Activated CD8-positive, alpha-beta T cell treated with anti-CD3 and anti-CD28 coated beads for 36 hours (primary cell): ENCODE results near the gene TMPRSS13. TPM values are rescaled to one million over a fixed set of nuclear protein-coding genes. Genes with fewer than 3 reads are reported as not detected.
A peak's percentile ranks its signal among the peaks of the same experiment; 100 is the strongest.

Experiments
- ATAC-seq: fragments of 200-7000 bp; cut with Tn5 transposase; one replicate; pipeline ENCODE4 v1.10.0; 2021; ENCODE audit warnings: mild to moderate bottlenecking, moderate library complexity
- CTCF ChIA-PET: fragments of 350-600 bp; sonication (Branson Sonifier 250); formaldehyde crosslinking; loops from one replicate; lab custom pipeline; 2021; ENCODE audit warnings: antibody characterized with exemption; lab: Charles Lee
- POLR2A ChIA-PET: fragments of 350-600 bp; sonication (Branson Sonifier 250); formaldehyde crosslinking; loops from one replicate; lab custom pipeline; 2021; ENCODE audit warnings: antibody characterized with exemption; lab: Charles Lee
- DNase-seq: peaks from one replicate; pipeline ENCODE4 v3.0.0-alpha.2; 2020
- H3K27ac Mint-ChIP-seq: one replicate; pipeline ENCODE4 v1.8.0; 2021; ENCODE audit warnings: mild to moderate bottlenecking, mixed read lengths
- H3K27me3 Mint-ChIP-seq: one replicate; pipeline ENCODE4 v1.8.0; 2021; ENCODE audit warnings: mixed read lengths
- H3K36me3 Mint-ChIP-seq: one replicate; pipeline ENCODE4 v1.8.0; 2021; ENCODE audit warnings: low read depth, mixed read lengths
- H3K4me1 Mint-ChIP-seq: one replicate; pipeline ENCODE4 v1.8.0; 2021; ENCODE audit warnings: low read depth, mixed read lengths
- H3K4me3 Mint-ChIP-seq: one replicate; pipeline ENCODE4 v1.8.0; 2021; ENCODE audit warnings: mild to moderate bottlenecking, moderate library complexity, mixed read lengths
- H3K9me3 Mint-ChIP-seq: one replicate; pipeline ENCODE4 v1.8.0; 2021; ENCODE audit warnings: mixed read lengths
- CTCF ChIP-seq: fragments of 200-600 bp; IDR thresholded peaks from one replicate; pipeline ENCODE4 v1.8.0; 2022; ENCODE audit warnings: antibody characterized with exemption, mild to moderate bottlenecking
- intact Hi-C: fragments of 100-400 bp; cut with micrococcal nuclease; formaldehyde crosslinking; loops from one replicate; pipeline ENCODE4 v1.10.0; 2022
- total RNA-seq, 2 experiments: library from RNA; stranded (reverse); gene quantifications; one replicate each; pipeline ENCODE4 v1.2.3, GENCODE V29; 2021

The TMPRSS13 gene
- total RNA-seq, 2 experiments from 2014 or later = 3.5 to 4.7 TPM

GRCh38 chr11:117961896-117962295 lies 32.7 kb upstream of the TMPRSS13 start:
- H3K4me1 Mint-ChIP-seq = peaks cover 35% of the 10 kb centered on the region
- ChIA-PET CTCF (interaction anchor here (0.8 to 4.7 kb wide), 4 partner anchors 13 to 92 kb away, joined by 3 to 44 read pairs (median 5); no protein-coding TSS in a partner anchor), POLR2A (interaction anchor here (1.1 to 2.3 kb wide), 2 partner anchors 11 to 20 kb away, joined by 3 to 7 read pairs; no protein-coding TSS in a partner anchor)
- no peak overlapping the region for H3K4me3 Mint-ChIP-seq
- H3K36me3 Mint-ChIP-seq = peaks cover 24% of the 10 kb centered on the region
- TF ChIP-seq CTCF = no peak
- DNase-seq (no peak), ATAC-seq (no peak)
- intact Hi-C loops = no loop called here
- no peak overlapping the region for H3K27ac Mint-ChIP-seq
- peaks cover 14% of the 10 kb centered on the region for H3K9me3 Mint-ChIP-seq
- no peaks in the 10 kb centered on the region for H3K27me3 Mint-ChIP-seq

GRCh38 chr11:117960406-117960805 lies 31.2 kb upstream of the TMPRSS13 start:
- H3K9me3 Mint-ChIP-seq = peaks cover 14% of the 10 kb centered on the region
- peaks cover 31% of the 10 kb centered on the region for H3K36me3 Mint-ChIP-seq
- intact Hi-C loops = no loop called here
- CTCF ChIA-PET = interaction anchor here (0.8 to 4.7 kb wide), 12 partner anchors 10 to 153 kb away, joined by 3 to 44 read pairs (median 4); no protein-coding TSS in a partner anchor
- H3K27ac Mint-ChIP-seq = peak overlapping the region; percentile 88
- POLR2A ChIA-PET = interaction anchor here (0.6 to 2.3 kb wide), 11 partner anchors 9 to 65 kb away, joined by 3 to 9 read pairs (median 4); no protein-coding TSS in a partner anchor
- H3K27me3 Mint-ChIP-seq = no peaks in the 10 kb centered on the region
- no peak for TF ChIP-seq CTCF
- H3K4me1 Mint-ChIP-seq = peaks cover 45% of the 10 kb centered on the region
- DNase-seq = no peak
- peak; percentile 39 for ATAC-seq
- H3K4me3 Mint-ChIP-seq = peak overlapping the region; percentile 1

- Mint-ChIP-seq H3K27ac (peak overlapping the region; percentile 88), H3K4me3 (peak overlapping the region; percentile 20), H3K4me1 (peaks cover 49% of the 10 kb centered on the region)
Observed at GRCh38 chr11:117959438-117960149, 30.4 kb upstream of the TMPRSS13 start.

GRCh38 chr11:117958949-117959348 lies 29.7 kb upstream of the TMPRSS13 start:
- Mint-ChIP-seq H3K4me1 (peaks cover 54% of the 10 kb centered on the region), H3K36me3 (peaks cover 31% of the 10 kb centered on the region), H3K4me3 (no peak overlapping the region), H3K27ac (peak overlapping the region; percentile 22), H3K9me3 (peaks cover 14% of the 10 kb centered on the region), H3K27me3 (no peaks in the 10 kb centered on the region)
- intact Hi-C loops = no loop called here
- ChIA-PET CTCF (no interaction called here), POLR2A (no interaction called here)
- ATAC-seq (no peak), DNase-seq (no peak)
- no peak for TF ChIP-seq CTCF

More at GRCh38 chr11:117959438-117960149, 30.4 kb upstream of the TMPRSS13 start:
- TF ChIP-seq CTCF = no peak
- DNase-seq (no peak), ATAC-seq (peak; percentile 27)
- intact Hi-C loops = no loop called here
- no peaks in the 10 kb centered on the region for H3K27me3 Mint-ChIP-seq
- ChIA-PET CTCF (interaction anchor here (0.8 to 4.7 kb wide), 8 partner anchors 10 to 142 kb away, joined by 3 to 44 read pairs (median 5); no protein-coding TSS in a partner anchor), POLR2A (interaction anchor here (0.6 to 2.3 kb wide), 9 partner anchors 8 to 66 kb away, joined by 3 to 9 read pairs (median 4); no protein-coding TSS in a partner anchor)
- peaks cover 14% of the 10 kb centered on the region for H3K9me3 Mint-ChIP-seq
- peaks cover 31% of the 10 kb centered on the region for H3K36me3 Mint-ChIP-seq
